ENCODE data around the gene MXD1. TPM values are rescaled to one million over a fixed set of nuclear protein-coding genes. Genes with fewer than 3 reads are reported as not detected.

The MXD1 gene
- total and polyA plus RNA-seq, 9 of the 15 experiments (the other 6 are each of a cell fraction or from before 2014, with no cell fraction given): 6.7 to 35.9 (median 11.0) TPM

DNA sequence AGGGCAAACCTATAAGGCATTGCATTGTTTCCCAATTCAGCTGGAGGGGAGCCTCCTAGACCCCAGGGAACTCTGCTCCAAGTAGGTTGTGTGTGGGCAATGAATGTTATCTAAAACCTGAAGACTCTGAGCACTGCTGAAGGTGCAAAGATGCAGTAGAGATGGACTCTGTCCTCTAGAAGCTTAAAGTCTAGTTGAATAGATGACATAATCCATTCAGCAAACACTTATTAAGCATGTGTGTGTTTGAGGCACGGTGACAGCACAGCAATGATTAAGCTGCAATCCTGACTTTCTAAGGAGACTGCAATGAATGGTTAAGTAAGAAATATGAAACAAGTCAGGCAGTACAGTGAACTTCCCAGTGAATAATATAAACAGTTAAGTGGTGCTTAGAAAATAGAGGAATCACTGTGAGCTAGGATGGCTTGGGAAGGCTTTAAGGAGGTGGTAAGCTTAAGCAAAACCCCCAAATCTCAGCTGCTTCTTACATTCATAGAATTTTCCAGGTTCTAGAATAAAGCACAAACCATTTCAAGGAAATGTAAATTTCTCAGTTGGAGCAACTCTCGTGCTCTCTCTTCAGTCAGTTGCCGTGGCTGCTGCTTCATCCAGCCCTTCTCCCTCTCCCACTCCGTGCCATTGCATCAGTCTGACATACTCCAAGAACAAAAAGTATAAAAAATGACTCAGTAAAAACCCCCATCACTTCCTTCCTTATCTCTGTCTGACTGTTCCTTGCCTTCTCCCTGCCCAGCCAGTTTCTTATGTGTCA lies 19.1 kb downstream of the MXD1 start (continued):
- TF ChIP-seq ZNF184 (CRISPR knock-in tag; IDR thresholded peaks at IDR 0.05) (no peak), TCF7L2 (IDR thresholded peaks at IDR 0.05; ENCODE audit: low read depth, low read length) (no peak), ZNF707 (CRISPR knock-in tag; conservative IDR thresholded peaks at IDR 0.05) (no peak), TCF7 (IDR thresholded peaks at IDR 0.05; ENCODE audit: borderline replicate concordance) (no peak), SMARCA5 (IDR thresholded peaks at IDR 0.05) (no peak), PHTF2 (CRISPR knock-in tag; IDR thresholded peaks at IDR 0.05) (no peak), ZBTB17 (CRISPR knock-in tag; IDR thresholded peaks at IDR 0.05) (peak; percentile 25; the same call in 1 of the 2 replicates), RBM17 (IDR thresholded peaks at IDR 0.05; ENCODE audit: borderline replicate concordance, low read depth, low read length) (no peak), TGIF2 (CRISPR knock-in tag; IDR thresholded peaks at IDR 0.05) (no peak), FIP1L1 (IDR thresholded peaks at IDR 0.05; ENCODE audit: low read depth, low read length, poor library complexity, severe bottlenecking) (no peak), JUN (IDR thresholded peaks at IDR 0.05; ENCODE audit: borderline replicate concordance, low read depth, low read length) (peak; percentile 71), JUN (CRISPR knock-in tag; IDR thresholded peaks at IDR 0.05; ENCODE audit: borderline replicate concordance) (no peak), HDAC8 (tag; IDR thresholded peaks at IDR 0.05) (no peak), LARP7 (IDR thresholded peaks at IDR 0.05) (no peak), SAFB (IDR thresholded peaks at IDR 0.05; ENCODE audit: borderline replicate concordance, low read depth, low read length) (no peak)
- TF ChIP-seq, protein P1, sequence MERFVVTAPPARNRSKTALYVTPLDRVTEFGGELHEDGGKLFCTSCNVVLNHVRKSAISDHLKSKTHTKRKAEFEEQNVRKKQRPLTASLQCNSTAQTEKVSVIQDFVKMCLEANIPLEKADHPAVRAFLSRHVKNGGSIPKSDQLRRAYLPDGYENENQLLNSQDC (CRISPR knock-in tag; IDR thresholded peaks at IDR 0.05): no peak
- TF ChIP-seq, protein P2, sequence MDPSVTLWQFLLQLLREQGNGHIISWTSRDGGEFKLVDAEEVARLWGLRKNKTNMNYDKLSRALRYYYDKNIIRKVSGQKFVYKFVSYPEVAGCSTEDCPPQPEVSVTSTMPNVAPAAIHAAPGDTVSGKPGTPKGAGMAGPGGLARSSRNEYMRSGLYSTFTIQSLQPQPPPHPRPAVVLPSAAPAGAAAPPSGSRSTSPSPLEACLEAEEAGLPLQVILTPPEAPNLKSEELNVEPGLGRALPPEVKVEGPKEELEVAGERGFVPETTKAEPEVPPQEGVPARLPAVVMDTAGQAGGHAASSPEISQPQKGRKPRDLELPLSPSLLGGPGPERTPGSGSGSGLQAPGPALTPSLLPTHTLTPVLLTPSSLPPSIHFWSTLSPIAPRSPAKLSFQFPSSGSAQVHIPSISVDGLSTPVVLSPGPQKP (CRISPR knock-in tag; IDR thresholded peaks at IDR 0.05): no peak
- TF ChIP-seq, protein P3, sequence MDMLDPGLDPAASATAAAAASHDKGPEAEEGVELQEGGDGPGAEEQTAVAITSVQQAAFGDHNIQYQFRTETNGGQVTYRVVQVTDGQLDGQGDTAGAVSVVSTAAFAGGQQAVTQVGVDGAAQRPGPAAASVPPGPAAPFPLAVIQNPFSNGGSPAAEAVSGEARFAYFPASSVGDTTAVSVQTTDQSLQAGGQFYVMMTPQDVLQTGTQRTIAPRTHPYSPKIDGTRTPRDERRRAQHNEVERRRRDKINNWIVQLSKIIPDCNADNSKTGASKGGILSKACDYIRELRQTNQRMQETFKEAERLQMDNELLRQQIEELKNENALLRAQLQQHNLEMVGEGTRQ (CRISPR knock-in tag; IDR thresholded peaks at IDR 0.05): no peak
- TF ChIP-seq, protein P4, sequence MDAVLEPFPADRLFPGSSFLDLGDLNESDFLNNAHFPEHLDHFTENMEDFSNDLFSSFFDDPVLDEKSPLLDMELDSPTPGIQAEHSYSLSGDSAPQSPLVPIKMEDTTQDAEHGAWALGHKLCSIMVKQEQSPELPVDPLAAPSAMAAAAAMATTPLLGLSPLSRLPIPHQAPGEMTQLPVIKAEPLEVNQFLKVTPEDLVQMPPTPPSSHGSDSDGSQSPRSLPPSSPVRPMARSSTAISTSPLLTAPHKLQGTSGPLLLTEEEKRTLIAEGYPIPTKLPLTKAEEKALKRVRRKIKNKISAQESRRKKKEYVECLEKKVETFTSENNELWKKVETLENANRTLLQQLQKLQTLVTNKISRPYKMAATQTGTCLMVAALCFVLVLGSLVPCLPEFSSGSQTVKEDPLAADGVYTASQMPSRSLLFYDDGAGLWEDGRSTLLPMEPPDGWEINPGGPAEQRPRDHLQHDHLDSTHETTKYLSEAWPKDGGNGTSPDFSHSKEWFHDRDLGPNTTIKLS (IDR thresholded peaks at IDR 0.05; ENCODE audit: borderline replicate concordance, low read depth): no peak; the same call in 1 of the 2 replicates
- TF ChIP-seq, protein P5, sequence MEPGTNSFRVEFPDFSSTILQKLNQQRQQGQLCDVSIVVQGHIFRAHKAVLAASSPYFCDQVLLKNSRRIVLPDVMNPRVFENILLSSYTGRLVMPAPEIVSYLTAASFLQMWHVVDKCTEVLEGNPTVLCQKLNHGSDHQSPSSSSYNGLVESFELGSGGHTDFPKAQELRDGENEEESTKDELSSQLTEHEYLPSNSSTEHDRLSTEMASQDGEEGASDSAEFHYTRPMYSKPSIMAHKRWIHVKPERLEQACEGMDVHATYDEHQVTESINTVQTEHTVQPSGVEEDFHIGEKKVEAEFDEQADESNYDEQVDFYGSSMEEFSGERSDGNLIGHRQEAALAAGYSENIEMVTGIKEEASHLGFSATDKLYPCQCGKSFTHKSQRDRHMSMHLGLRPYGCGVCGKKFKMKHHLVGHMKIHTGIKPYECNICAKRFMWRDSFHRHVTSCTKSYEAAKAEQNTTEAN (CRISPR knock-in tag; IDR thresholded peaks at IDR 0.05): no peak
- TF ChIP-seq, protein P6, sequence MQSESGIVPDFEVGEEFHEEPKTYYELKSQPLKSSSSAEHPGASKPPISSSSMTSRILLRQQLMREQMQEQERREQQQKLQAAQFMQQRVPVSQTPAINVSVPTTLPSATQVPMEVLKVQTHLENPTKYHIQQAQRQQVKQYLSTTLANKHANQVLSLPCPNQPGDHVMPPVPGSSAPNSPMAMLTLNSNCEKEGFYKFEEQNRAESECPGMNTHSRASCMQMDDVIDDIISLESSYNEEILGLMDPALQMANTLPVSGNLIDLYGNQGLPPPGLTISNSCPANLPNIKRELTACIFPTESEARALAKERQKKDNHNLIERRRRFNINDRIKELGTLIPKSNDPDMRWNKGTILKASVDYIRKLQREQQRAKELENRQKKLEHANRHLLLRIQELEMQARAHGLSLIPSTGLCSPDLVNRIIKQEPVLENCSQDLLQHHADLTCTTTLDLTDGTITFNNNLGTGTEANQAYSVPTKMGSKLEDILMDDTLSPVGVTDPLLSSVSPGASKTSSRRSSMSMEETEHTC (IDR thresholded peaks at IDR 0.05): no peak

Measured in K562 (cell line).